ENCODE results near the gene HSFX3.
"Not testable (repeated sequence)": the region's sequence is repeated elsewhere in the genome, so short reads cannot be mapped to it uniquely, and the experiment has no call there.

GRCh38 chrX:149546962-149547361 is 2.8 kb downstream of the HSFX3 start:
- not testable (repeated sequence) for TF ChIP-seq YY1 (IDR thresholded peaks at IDR 0.05; ENCODE audit: insufficient read depth, insufficient read length); ZNF274 (IDR thresholded peaks at IDR 0.05; ENCODE audit: low read depth, low read length)
